Choroid plexus epithelial cell (primary cell): ENCODE results near the gene ARMC9.
"Not testable (repeated sequence)": the region's sequence is repeated elsewhere in the genome, so short reads cannot be mapped to it uniquely, and the experiment has no call there.

Source experiments
- DNase-seq: peaks from one replicate; pipeline ENCODE4 v3.0.0-alpha.2; 2010; ENCODE audit warnings: low read depth
- H3K4me3 ChIP-seq: 2 replicates; pipeline ENCODE4 v1.5.1; 2011; ENCODE audit warnings: low read depth, mild to moderate bottlenecking, control low read depth, low read length, moderate library complexity
- TF ChIP-seq, protein P1 (sequence below): conservative IDR thresholded peaks from 2 replicates; pipeline ENCODE4 v1.5.1; 2011; ENCODE audit warnings: low read depth, mild to moderate bottlenecking, control low read depth, inconsistent platforms, low read length, moderate library complexity

The ARMC9 gene

DNA sequence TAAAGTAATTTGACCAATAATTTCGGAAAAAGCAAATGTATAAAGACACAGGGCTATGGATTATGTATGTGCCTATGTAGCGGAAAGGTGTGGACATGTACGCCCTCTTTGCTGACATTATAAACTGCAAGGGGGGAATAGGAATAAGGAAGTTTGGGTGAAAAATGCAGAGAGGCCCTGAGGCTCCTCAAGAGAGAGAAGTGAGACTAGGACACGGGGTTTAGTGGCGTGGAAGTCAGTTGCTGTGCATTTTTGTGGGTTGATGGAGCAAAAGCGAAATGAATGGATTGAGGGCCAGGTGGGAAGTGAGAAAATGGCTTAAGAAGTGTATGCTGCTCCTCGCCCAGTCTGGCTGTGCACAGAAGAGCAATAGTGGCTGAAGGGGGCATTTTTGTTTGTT, 100.8 kb downstream of the ARMC9 start:
- DNase-seq, result no peak
- TF ChIP-seq, protein P1, sequence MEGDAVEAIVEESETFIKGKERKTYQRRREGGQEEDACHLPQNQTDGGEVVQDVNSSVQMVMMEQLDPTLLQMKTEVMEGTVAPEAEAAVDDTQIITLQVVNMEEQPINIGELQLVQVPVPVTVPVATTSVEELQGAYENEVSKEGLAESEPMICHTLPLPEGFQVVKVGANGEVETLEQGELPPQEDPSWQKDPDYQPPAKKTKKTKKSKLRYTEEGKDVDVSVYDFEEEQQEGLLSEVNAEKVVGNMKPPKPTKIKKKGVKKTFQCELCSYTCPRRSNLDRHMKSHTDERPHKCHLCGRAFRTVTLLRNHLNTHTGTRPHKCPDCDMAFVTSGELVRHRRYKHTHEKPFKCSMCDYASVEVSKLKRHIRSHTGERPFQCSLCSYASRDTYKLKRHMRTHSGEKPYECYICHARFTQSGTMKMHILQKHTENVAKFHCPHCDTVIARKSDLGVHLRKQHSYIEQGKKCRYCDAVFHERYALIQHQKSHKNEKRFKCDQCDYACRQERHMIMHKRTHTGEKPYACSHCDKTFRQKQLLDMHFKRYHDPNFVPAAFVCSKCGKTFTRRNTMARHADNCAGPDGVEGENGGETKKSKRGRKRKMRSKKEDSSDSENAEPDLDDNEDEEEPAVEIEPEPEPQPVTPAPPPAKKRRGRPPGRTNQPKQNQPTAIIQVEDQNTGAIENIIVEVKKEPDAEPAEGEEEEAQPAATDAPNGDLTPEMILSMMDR, result no peak
- no peak overlapping the region for H3K4me3 ChIP-seq

DNA sequence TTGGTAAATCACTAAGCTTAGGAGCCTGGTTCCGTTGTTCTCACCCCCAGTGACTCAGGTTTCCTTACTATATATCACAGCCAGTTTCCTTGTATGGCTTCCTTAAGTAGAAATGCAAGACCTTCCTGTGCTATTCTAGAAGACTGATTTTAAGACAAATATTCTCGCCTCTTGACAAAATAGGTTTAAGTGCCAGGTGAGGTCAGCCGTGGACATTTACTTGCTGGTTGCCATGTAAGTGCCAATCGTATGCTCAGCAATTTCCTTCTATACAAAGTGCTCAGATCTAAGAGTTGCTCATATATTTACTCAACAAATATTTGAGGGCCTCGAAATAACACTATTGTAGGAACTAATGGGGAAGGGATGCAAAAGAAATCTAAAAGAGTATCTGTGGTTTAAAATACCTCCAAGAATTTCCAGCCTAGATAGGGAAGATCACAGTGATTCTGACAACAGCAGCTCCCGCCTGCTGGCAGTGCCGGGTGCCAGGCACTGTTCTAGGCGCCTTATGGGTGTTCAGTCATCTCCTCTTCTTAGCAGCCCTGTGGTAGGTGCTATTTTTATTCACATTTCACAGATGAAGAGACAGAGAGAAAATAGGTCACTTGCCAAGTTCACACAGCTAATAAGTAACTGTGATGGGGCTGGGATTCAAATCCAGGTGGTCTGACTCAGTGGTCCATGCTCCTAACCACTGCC, 101.7 kb downstream of the ARMC9 start:
- no peak overlapping the region for H3K4me3 ChIP-seq
- DNase-seq, result peak; percentile 16
- TF ChIP-seq, protein P1, result no peak

DNA sequence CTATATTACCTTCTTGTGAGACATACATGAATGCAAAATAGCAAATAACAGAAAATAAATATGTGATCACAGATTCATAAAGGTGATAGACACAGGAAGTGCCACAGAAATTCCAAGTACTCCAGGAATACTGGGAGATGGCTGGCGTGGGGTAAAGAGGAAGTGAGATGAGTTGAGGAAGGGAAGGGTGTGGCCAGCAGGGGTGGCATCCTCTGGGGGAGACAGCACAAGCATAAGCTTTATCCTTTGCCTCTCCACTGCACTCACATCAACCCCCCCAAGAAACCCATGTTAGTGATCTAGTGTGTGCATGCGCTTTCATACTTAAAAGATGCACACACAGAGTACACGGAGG, 102.3 kb downstream of the ARMC9 start:
- TF ChIP-seq, protein P1, result no peak
- DNase-seq, result no peak
- no peak overlapping the region for H3K4me3 ChIP-seq

DNA sequence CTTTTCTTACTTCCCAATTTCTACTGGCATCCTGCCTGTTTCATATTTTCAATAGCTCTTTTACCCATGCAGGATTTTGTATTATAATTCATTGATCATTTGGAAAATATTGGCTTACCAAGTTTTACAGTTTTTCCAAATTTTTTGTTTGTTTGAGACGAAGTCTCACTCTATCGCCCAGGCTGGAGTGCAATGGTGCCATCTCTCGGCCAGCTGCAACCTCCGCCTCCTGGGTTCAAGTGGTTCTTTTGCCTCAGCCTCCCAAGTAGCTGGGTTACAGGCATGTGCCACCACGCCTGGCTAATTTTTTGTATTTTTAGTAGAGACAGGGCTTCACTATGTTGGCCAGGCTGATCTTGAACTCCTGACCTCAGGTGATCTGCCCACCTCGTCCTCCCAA, 105.8 kb downstream of the ARMC9 start:
- H3K4me3 ChIP-seq, DNase-seq: not testable (repeated sequence)

DNA sequence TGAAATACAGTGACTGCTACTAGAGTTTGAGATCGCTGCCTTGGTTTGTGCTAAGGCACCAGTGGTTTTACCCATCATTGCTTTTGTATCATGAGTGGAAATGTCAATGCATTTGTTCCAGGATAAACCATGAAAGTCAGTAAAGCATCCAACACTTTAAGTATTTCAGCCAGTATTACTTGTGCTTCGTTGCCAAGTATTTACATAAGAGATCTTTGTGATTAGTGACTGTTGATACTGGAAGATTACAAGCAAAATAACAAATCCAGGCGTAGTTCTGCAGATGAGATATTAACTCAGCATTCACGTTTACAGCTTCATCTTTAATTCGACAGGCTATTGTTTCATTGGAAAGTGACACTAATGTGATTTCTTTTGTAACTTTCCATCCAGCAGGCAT, 106.8 kb downstream of the ARMC9 start:
- TF ChIP-seq, protein P1, result no peak
- no peak overlapping the region for H3K4me3 ChIP-seq
- DNase-seq, result no peak

DNA sequence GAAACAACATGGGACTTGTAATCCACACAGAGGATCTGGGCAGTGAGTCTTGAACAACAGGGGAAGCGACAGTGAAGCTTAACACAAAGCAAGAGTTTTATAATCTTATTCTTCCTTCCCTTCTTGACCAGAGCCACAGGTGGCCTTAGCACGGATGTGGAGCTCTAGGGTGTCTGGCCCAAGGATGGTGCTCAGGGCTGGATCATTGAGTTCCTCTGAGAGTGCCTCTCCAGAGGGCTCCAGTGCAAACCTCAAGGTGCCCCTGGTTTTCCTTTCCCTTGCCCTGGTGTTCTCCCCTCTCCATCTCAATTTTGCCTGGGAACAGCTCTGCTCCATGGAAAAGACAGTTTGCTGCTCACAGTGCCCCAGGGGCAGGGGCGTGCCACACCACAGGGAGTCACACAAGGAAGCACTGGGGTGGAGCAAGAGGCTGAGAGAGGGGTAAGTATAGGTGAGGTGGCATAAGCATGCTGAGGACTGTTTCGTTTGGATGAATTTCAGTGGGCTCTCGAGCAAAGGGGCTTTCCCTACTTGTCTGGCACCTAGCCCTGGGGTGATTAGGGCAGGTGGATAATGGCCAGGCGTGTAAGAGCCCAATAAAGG, 108.5 kb downstream of the ARMC9 start:
- DNase-seq, result no peak
- no peak overlapping the region for H3K4me3 ChIP-seq
- TF ChIP-seq, protein P1, result no peak

DNA sequence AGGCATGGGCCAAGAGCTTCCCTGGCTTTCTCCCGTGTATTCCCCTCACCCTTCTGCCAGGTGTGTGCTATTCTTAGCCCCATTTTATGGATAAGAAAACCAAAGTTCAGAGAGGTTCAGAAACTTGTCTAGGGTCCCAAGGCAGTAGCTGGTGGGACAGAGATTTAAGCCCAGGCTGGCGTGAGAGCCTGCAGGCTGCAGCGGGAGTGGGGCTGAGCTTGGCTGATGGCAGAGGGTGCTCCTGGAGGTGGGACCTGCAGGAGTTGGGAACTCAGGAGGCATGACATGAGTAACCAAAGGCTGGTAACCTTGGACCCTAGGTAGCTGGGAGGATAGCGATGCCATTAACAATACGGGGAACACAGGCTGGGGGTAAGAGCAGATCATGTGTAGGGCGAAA, 109.8 kb downstream of the ARMC9 start:
- no peak overlapping the region for H3K4me3 ChIP-seq
- DNase-seq, result no peak
- TF ChIP-seq, protein P1, result no peak
